GM12872 (cell line): Measurements from ENCODE around the gene SNX8.

Experiments used
- CTCF ChIP-seq: IDR thresholded peaks from 3 replicates; pipeline ENCODE4 v1.5.1; 2011; ENCODE audit warnings: low read depth, mild to moderate bottlenecking, low read length, moderate library complexity; ENCODE audit not compliant: insufficient read depth

The SNX8 gene

GRCh38 chr7:2336626-2337299 is 22.5 kb upstream of the SNX8 start:
- no peak for TF ChIP-seq CTCF

GRCh38 chr7:2331707-2332106 is 17.5 kb upstream of the SNX8 start:
- no peak for TF ChIP-seq CTCF

GRCh38 chr7:2330493-2330892 is 16.3 kb upstream of the SNX8 start:
- no peak for TF ChIP-seq CTCF

DNA sequence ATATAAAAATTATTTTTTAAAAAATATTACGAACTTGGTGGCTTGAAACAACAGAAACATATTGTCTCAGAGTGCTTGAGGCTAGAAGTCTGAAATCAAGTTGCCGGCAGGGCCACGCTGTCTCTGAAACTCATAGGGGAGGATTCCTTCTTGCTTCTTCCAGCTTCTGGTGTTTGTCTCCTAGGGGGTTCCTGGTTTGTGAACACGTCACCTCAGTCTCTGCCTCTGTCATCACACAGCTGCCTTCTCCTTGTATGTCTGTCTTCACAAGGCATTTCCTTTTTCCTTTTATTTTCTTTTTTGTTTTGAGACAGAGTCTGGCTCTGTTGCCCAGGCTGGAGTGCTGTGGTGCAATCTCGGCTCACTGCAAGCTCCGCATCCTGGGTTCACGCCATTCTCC is 12.7 kb upstream of the SNX8 start:
- no peak for TF ChIP-seq CTCF

GRCh38 chr7:2325162-2325561 is 10.9 kb upstream of the SNX8 start:
- no peak for TF ChIP-seq CTCF

DNA sequence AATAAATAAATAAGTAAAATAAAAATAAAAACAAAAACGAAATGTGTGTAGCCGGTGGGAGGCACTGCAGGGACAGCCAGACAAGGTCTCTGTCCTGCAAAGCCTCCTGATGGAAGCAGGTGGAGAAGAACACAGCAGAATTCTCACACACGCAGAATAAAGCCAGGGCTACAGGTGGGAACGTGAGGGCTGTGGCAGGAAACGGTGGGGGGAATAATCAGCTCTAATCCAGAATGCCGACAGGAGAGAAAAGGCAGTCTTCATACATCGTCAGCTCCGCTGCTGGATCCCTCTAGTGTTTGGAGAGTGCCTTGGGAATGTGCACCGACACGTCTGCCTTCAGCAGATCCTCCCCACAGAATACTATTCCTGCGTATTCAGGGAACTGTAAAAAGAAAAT is 6.8 kb upstream of the SNX8 start:
- no peak for TF ChIP-seq CTCF

DNA sequence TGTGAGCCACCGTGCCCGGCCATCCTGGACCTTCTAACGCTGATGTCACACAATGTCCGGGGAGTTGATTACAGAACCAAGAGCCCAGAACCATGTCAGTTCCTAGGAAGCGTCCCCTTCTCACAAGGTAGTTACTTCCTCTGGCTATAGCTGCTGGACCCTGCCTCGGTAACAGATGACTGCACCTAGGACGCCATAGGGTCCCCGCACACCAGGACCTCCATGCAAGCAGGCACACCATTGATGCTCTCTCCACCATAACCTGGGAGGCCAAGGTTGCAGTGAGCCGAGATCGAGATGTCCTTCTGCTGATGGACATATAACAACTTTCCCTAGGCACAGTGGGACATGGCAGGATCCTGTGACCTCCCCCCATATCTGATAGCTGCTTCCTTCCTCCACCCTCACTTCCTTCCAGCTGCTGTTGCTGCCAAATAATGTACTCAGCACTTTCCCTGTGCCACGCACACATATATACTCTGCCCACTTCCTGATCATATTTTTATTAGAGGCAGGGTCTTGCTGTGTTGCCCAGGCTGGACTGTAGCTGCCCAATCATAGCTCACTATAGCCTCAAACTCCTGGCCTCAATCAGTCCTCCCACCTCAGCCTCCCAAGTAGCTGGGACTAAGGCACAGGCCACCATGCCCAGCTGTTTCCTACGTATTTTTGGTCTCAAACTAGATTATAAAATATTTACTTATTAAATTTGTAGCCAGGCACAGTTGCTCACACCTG is 3.5 kb upstream of the SNX8 start:
- TF ChIP-seq CTCF: no peak
